GM12865 (cell line): ENCODE data around the gene ABCC3.

ENCODE experiments used
- DNase-seq: peaks from one replicate; pipeline ENCODE4 v3.0.0; 2010; ENCODE audit warnings: low read depth
- H3K4me3 ChIP-seq: 2 replicates; pipeline ENCODE4 v1.5.1; 2011; ENCODE audit warnings: mild to moderate bottlenecking, low read depth, low read length, control low read depth
- TF ChIP-seq, protein P1 (sequence below): IDR thresholded peaks from 2 replicates; pipeline ENCODE4 v1.5.1; 2011; ENCODE audit warnings: low read length, control low read depth, low read depth, inconsistent platforms; ENCODE audit not compliant: insufficient read depth; ENCODE audit errors: missing control alignments

The ABCC3 gene

GRCh38 chr17:50588391-50589049 is 46.2 kb upstream of the ABCC3 start:
- H3K4me3 ChIP-seq: no peak overlapping the region
- DNase-seq: no peak

GRCh38 chr17:50589095-50589705 is 45.5 kb upstream of the ABCC3 start:
- H3K4me3 ChIP-seq: no peak overlapping the region
- no peak for DNase-seq
- TF ChIP-seq, protein P1, sequence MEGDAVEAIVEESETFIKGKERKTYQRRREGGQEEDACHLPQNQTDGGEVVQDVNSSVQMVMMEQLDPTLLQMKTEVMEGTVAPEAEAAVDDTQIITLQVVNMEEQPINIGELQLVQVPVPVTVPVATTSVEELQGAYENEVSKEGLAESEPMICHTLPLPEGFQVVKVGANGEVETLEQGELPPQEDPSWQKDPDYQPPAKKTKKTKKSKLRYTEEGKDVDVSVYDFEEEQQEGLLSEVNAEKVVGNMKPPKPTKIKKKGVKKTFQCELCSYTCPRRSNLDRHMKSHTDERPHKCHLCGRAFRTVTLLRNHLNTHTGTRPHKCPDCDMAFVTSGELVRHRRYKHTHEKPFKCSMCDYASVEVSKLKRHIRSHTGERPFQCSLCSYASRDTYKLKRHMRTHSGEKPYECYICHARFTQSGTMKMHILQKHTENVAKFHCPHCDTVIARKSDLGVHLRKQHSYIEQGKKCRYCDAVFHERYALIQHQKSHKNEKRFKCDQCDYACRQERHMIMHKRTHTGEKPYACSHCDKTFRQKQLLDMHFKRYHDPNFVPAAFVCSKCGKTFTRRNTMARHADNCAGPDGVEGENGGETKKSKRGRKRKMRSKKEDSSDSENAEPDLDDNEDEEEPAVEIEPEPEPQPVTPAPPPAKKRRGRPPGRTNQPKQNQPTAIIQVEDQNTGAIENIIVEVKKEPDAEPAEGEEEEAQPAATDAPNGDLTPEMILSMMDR: no peak

More at GRCh38 chr17:50588391-50589049, 46.2 kb upstream of the ABCC3 start:
- TF ChIP-seq, protein P1: no peak

DNA sequence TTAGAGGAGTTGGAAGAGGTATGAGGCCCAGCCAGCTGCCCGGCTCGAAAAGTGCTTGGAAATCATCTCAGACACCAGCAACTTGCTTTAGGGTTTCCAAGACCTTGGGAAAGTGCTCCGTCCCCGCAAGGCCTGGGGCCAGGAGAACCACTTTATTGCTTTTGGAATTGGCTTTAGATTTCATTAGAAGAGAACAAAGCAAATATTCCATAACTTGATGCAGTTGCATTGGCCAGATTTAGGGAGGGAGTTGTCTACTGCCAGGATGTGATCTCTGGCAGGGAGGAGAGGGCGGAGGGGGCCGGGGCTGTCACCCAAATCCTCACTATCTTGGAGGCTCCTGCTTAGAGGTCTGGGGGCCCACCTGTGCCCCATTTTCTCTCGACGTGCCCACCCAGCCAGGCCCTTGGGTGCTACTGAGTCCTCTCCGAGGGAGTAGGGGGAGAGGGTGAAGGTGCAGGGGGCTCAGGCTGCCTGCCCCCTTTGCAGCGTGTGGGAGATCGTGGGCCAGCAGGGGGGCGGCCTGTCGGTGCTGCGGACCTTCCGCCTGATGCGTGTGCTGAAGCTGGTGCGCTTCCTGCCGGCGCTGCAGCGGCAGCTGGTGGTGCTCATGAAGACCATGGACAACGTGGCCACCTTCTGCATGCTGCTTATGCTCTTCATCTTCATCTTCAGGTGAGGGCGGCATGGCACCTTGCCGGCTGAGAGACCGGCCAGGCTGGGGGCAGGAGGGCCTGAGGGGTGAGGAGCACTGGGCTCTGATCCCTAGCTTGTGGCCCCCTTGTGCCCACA is 43.5 kb upstream of the ABCC3 start:
- no peak for DNase-seq
- TF ChIP-seq, protein P1: no peak
- no peak overlapping the region for H3K4me3 ChIP-seq

DNA sequence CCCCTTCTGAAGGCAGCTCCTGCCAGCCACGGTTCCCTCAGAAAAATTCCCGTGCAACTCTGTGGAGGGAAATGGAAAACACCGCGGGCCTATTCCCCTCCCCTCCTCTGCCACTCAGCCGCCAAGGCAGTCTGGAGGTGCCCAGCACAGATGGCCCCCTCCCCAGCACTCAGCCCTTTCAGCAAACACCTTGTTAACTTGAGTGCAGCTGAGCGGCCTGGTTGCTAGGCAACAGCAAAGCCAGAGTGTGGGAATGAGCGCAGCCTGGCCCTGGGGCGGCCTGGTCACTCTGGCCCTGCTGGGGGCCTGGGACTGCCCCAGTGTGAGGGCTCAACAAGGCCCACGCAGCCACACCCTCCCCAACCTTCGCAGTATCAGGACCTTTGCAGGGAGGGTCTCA is 41.4 kb upstream of the ABCC3 start:
- no peak for DNase-seq
- TF ChIP-seq, protein P1: no peak
- H3K4me3 ChIP-seq: no peak overlapping the region

- TF ChIP-seq, protein P1: no peak
- DNase-seq: no peak
- no peak overlapping the region for H3K4me3 ChIP-seq
Measured at GRCh38 chr17:50594128-50594823, 40.4 kb upstream of the ABCC3 start.

DNA sequence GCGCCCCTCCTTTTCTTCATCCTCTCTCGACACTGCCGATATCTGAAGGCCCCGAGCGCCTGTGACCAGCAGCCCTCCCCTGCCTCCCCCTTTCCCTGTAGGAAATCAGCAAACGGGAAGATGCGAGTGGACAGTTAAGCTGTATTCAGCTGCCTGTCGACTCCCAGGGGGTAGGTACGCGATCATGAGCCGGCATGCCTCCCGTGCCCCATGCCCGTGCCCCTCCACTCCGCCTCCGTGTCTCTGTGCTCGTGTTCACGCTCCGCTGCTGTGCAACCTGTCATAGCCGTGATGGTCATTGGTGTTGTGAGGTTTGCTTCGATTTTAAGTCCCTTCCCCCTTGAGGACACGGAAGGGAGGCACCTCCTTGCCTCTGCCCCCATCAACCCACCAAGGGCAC is 39.8 kb upstream of the ABCC3 start:
- TF ChIP-seq, protein P1: no peak

More for the DNA sequence above, 39.8 kb upstream of the ABCC3 start:
- DNase-seq: no peak
- H3K4me3 ChIP-seq: no peak overlapping the region
